ENCODE data around the gene DPP10.

DNA sequence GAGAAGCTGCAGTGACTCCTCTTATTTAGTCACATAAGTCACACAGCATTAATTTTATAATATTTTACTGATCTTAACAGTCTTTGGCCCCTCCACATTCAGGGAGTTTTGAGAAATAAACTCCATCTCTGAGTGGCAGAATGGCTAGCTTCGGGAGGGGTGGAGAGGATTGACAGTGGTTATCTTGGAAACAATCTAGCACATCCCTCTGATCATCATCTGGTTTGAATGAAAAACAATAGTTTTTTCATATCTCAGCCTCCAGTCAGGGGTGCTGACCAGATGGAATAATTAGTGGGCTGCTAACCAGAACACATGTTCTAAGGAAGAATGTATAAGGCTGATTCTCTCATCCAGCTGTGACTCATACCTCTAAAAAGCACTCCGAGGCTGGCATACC is 477.5 kb downstream of the DPP10 start:
- TF ChIP-seq, protein P1, sequence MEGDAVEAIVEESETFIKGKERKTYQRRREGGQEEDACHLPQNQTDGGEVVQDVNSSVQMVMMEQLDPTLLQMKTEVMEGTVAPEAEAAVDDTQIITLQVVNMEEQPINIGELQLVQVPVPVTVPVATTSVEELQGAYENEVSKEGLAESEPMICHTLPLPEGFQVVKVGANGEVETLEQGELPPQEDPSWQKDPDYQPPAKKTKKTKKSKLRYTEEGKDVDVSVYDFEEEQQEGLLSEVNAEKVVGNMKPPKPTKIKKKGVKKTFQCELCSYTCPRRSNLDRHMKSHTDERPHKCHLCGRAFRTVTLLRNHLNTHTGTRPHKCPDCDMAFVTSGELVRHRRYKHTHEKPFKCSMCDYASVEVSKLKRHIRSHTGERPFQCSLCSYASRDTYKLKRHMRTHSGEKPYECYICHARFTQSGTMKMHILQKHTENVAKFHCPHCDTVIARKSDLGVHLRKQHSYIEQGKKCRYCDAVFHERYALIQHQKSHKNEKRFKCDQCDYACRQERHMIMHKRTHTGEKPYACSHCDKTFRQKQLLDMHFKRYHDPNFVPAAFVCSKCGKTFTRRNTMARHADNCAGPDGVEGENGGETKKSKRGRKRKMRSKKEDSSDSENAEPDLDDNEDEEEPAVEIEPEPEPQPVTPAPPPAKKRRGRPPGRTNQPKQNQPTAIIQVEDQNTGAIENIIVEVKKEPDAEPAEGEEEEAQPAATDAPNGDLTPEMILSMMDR (IDR thresholded peaks at IDR 0.05) = no peak
- TF ChIP-seq POLR2AphosphoS5 (IDR thresholded peaks at IDR 0.05) = no peak
